ENCODE results near the gene WDR45B.

Gene WDR45B

GRCh38 chr17:82623707-82624106 lies 24.5 kb downstream of the WDR45B start:
- peaks cover 18% of the 10 kb centered on the region; the same call in 1 of the 2 replicates for H3K36me3 ChIP-seq (ENCODE audit: insufficient read depth)
- no peaks in the 10 kb centered on the region for H4K20me1 ChIP-seq (ENCODE audit: insufficient read depth)
- TF ChIP-seq CTCF (conservative IDR thresholded peaks at IDR 0.05; ENCODE audit: low read depth, low read length): no peak

GRCh38 chr17:82619641-82620040 lies 28.6 kb downstream of the WDR45B start:
- Histone ChIP-seq H3K27me3 (ENCODE audit: insufficient read depth, low read depth) (no peaks in the 10 kb centered on the region), H3K4me1 (ENCODE audit: low read depth, poor library complexity, severe bottlenecking) (no peaks in the 10 kb centered on the region), H3K4me2 (no peak overlapping the region), H3K4me3 (IDR thresholded peaks at IDR 0.05; ENCODE audit: insufficient read depth, low read depth, low read length) (no peak overlapping the region), H3K79me2 (ENCODE audit: insufficient read depth, low read depth) (no peaks in the 10 kb centered on the region), H3K36me3 (ENCODE audit: insufficient read depth) (peaks cover 13% of the 10 kb centered on the region; the same call in 1 of the 2 replicates), H4K20me1 (ENCODE audit: insufficient read depth) (no peaks in the 10 kb centered on the region), H2AFZ (ENCODE audit: low read depth) (no peak overlapping the region), H3K9ac (no peak overlapping the region), H3K27ac (no peak overlapping the region)
- TF ChIP-seq CTCF (conservative IDR thresholded peaks at IDR 0.05; ENCODE audit: low read depth, low read length): no peak

More at GRCh38 chr17:82623707-82624106, 24.5 kb downstream of the WDR45B start:
- Histone ChIP-seq H3K9ac (no peak overlapping the region), H3K4me1 (ENCODE audit: low read depth, poor library complexity, severe bottlenecking) (no peaks in the 10 kb centered on the region), H2AFZ (ENCODE audit: low read depth) (no peak overlapping the region), H3K79me2 (ENCODE audit: insufficient read depth, low read depth) (no peaks in the 10 kb centered on the region), H3K4me3 (IDR thresholded peaks at IDR 0.05; ENCODE audit: insufficient read depth, low read depth, low read length) (no peak overlapping the region), H3K27ac (no peak overlapping the region), H3K4me2 (no peak overlapping the region), H3K27me3 (ENCODE audit: insufficient read depth, low read depth) (no peaks in the 10 kb centered on the region)

- no peak overlapping the region for H2AFZ ChIP-seq (ENCODE audit: low read depth)
- H4K20me1 ChIP-seq (ENCODE audit: insufficient read depth): no peaks in the 10 kb centered on the region
- H3K4me1 ChIP-seq (ENCODE audit: low read depth, poor library complexity, severe bottlenecking): no peaks in the 10 kb centered on the region
- H3K4me2 ChIP-seq: no peak overlapping the region
- no peak overlapping the region for H3K9ac ChIP-seq
- H3K27me3 ChIP-seq (ENCODE audit: insufficient read depth, low read depth): no peaks in the 10 kb centered on the region
- no peaks in the 10 kb centered on the region for H3K79me2 ChIP-seq (ENCODE audit: insufficient read depth, low read depth)
- no peak for TF ChIP-seq CTCF (conservative IDR thresholded peaks at IDR 0.05; ENCODE audit: low read depth, low read length)
- no peak overlapping the region for H3K27ac ChIP-seq
- H3K36me3 ChIP-seq (ENCODE audit: insufficient read depth): peaks cover 13% of the 10 kb centered on the region; the same call in 1 of the 2 replicates
- no peak overlapping the region for H3K4me3 ChIP-seq (IDR thresholded peaks at IDR 0.05; ENCODE audit: insufficient read depth, low read depth, low read length)
Measured at GRCh38 chr17:82619211-82619610, 29.0 kb downstream of the WDR45B start.

GRCh38 chr17:82616021-82616711 lies 32.1 kb downstream of the WDR45B start:
- no peak overlapping the region for H3K4me3 ChIP-seq (IDR thresholded peaks at IDR 0.05; ENCODE audit: insufficient read depth, low read depth, low read length)
- no peaks in the 10 kb centered on the region for H4K20me1 ChIP-seq (ENCODE audit: insufficient read depth)
- H2AFZ ChIP-seq (ENCODE audit: low read depth): no peak overlapping the region
- peaks cover 8% of the 10 kb centered on the region; the same call in 1 of the 2 replicates for H3K36me3 ChIP-seq (ENCODE audit: insufficient read depth)
- H3K79me2 ChIP-seq (ENCODE audit: insufficient read depth, low read depth): no peaks in the 10 kb centered on the region
- no peak for TF ChIP-seq CTCF (conservative IDR thresholded peaks at IDR 0.05; ENCODE audit: low read depth, low read length)
- H3K9ac ChIP-seq: no peak overlapping the region
- no peaks in the 10 kb centered on the region for H3K27me3 ChIP-seq (ENCODE audit: insufficient read depth, low read depth)
- no peaks in the 10 kb centered on the region for H3K4me1 ChIP-seq (ENCODE audit: low read depth, poor library complexity, severe bottlenecking)
- H3K27ac ChIP-seq: no peak overlapping the region
- no peak overlapping the region for H3K4me2 ChIP-seq
